ENCODE data around the gene MLST8. TPM values are rescaled to one million over a fixed set of nuclear protein-coding genes. Genes with fewer than 3 reads are reported as not detected.

Gene MLST8, protein sequence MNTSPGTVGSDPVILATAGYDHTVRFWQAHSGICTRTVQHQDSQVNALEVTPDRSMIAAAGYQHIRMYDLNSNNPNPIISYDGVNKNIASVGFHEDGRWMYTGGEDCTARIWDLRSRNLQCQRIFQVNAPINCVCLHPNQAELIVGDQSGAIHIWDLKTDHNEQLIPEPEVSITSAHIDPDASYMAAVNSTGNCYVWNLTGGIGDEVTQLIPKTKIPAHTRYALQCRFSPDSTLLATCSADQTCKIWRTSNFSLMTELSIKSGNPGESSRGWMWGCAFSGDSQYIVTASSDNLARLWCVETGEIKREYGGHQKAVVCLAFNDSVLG
- total RNA-seq = 10 to 100 TPM; 89.5 to 92.3 TPM

DNA sequence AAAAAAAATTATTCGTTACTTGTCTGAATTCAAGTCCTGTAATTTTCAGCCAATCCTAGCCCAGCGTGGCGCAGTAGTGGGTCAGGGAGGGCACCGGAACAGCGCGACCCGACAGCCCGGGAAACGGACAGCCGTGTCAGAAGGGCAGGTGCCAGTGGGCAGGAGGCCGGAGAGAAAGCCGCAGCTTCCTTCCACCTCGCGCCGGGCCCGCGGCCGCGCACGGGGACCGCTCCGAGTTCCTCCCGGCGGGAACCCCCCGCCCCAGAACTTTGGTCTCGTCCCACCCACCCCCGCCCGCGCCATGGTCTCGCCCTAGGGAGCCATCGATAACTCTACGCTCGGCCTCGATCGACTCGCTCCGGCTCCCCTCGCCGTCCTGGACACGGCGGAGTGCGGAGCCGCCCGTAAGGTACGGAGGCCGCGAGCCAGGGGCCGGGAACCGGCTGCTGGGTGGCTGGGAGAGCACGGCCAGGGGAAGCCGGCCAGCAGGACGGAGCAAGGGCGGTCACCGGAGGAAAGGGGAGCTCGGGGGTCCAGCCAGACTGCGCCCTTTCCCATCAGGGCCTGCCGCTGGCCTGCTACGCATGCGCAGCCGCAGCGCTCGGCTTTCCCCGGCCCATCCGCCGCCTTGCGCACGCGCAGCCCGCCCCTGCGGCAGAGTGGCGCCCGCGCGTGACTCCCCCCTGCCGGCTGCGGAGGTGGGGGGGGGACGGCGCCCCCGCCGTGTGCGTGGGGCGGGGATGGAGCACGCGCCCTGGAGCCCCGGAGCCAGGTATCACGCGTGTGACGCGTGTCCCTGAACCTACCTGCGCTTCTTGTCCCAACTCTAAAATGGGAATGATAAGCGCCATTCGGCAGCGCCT is at the start of gene MLST8:
TSS of gene MLST8 (plus strand) at position 351 of the 863 bp plus-strand sequence. CDS start 632 bp downstream, outside the sequence.
- Mint-ChIP-seq H3K4me1 (peaks cover 17% of the 10 kb centered on the region), H3K4me3 (peak within 1 kb of the TSS; percentile 88), H3K27me3 (no peaks in the 10 kb centered on the region), H3K9me3 (no peaks in the 10 kb centered on the region), H3K36me3 (peaks cover 19% of the 10 kb centered on the region), H3K27ac (peak within 1 kb of the TSS; percentile 86)
- DNase-seq = peak; percentile 91

DNA sequence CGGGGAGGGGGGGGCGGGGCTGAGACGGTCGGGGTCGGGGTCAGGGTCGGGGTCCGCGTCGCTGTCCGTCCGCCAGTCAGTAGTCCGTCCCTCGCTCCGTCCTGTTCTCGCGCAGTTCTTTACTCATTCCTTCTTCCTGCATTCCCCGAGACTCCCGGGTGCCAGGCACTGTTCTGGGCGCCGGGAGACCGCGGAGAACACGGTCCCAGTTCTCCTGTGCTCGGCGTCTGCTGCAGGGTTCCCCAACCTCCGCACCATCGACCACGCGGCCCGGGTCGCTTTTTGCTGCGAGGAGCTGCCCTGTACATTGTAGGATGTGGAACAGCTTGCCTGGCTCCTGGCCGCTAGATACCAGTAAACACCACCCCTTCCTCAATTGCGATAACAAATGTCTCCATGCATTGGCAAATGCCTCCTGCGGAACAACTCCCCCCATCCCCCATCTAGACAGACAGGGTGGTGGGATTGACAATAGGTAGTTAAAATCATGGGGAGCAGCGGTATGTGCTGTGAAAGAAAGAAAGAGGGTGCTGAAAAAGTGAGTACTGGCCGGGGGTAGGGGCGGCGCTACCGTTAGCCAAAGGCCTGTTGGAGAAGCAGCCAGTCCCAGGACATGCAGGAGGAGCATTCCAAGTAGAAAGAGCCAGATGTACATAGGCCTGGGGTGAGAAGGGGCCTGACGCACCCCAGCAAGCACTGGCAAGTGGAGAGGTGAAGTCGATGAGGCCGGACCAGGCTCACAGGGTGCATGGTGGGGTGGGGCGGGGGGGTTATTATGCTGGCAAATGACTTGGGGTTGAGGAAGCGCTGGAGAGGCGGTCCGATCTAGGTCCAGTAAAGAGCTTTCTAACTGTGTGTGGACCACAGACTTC is 49.0 kb upstream of the MLST8 start:
- peak overlapping the region; percentile 89 for H3K27ac Mint-ChIP-seq
- DNase-seq = no peak
- no peaks in the 10 kb centered on the region for H3K9me3 Mint-ChIP-seq
- peaks cover 40% of the 10 kb centered on the region for H3K36me3 Mint-ChIP-seq
- peaks cover 35% of the 10 kb centered on the region for H3K4me1 Mint-ChIP-seq
- H3K27me3 Mint-ChIP-seq = peaks cover 11% of the 10 kb centered on the region
- H3K4me3 Mint-ChIP-seq = peak overlapping the region; percentile 96

DNA sequence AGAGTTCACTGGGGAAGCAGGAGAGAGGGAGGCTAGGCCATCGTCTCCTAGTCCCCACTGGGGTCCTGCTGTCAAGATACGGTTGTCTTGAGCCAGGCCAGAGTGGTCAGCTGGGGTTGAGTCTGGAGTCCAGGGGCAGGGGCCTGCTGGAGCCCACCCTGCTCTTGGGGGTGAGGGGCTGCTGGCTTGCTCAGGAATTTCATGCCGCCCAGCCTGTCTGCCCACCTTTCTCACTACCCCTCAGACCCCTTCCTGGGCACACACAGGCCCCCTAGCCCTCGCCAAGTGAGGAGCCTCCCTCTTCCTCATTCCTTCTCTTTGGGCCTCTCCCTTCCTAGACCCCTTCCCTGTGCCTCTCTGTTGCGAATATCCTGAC is 48.4 kb upstream of the MLST8 start:
- Mint-ChIP-seq H3K27me3 (peaks cover 9% of the 10 kb centered on the region), H3K4me1 (peaks cover 29% of the 10 kb centered on the region), H3K4me3 (peak overlapping the region; percentile 96), H3K36me3 (peaks cover 34% of the 10 kb centered on the region), H3K9me3 (no peaks in the 10 kb centered on the region), H3K27ac (peak overlapping the region; percentile 31)
- DNase-seq = no peak

DNA sequence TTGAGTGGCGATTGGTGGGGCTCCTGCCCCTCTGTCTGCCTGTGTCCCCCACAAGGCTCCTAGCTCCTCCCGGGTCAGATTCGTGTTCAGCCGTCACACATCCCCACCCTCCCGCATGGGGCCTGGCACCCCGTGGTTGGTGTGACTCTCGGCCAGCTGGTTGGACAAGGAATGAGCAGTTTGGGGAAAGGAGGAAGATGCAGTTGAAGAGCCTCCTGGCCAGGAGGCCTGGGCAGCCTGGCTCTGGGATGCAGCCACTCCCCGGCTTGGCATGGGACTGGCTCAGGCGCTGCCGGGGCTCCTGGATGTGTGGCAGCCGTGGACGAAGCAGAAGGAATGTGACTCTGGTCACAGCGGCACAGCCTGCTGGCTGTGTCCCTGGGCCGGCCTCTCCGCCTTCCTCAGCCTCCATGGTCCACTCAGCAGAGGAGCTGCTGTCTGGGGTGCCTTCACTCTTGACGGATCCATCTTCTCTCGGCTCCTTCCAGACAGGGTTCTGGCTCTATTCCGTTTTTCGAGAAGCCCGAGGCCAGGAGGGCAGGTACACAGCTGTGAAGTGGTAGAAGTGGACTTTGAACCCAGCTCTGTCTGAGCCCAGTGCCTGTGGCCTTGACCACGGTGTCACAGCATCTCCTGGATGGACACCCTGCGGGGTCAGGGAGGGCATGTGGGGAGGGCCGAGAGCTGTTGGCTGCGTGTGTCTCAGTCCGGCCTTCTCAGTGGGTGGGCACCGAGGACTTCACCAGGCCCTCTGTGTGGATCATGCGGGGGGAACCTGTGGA is 47.6 kb upstream of the MLST8 start:
- DNase-seq = no peak
- Mint-ChIP-seq H3K4me1 (peaks cover 26% of the 10 kb centered on the region), H3K4me3 (peak overlapping the region; percentile 96), H3K36me3 (peaks cover 28% of the 10 kb centered on the region), H3K9me3 (no peaks in the 10 kb centered on the region), H3K27me3 (peaks cover 9% of the 10 kb centered on the region), H3K27ac (peak overlapping the region; percentile 31)

DNA sequence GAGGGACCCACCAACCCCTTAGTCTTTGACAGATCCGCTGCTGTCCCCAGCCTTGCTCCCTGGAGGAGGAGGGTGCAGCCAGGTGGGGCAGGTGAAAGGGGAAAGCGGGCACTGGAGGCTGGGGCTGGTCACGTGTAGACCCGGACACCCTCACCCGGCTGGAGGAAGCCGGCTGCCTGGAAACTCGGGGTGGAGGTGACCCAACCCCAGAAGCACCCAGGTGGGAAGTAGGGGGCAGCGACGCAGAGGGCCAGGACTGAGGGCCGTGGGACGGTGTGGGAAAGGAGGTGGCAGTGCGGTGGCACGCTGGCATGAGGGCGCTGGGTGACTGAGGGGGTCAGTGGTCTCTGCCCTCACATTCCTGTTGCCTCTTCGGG is 47.0 kb upstream of the MLST8 start:
- peaks cover 22% of the 10 kb centered on the region for H3K4me1 Mint-ChIP-seq
- peak overlapping the region; percentile 29 for H3K4me3 Mint-ChIP-seq
- DNase-seq = no peak
- no peaks in the 10 kb centered on the region for H3K9me3 Mint-ChIP-seq
- H3K27ac Mint-ChIP-seq = no peak overlapping the region
- peaks cover 9% of the 10 kb centered on the region for H3K27me3 Mint-ChIP-seq
- peaks cover 24% of the 10 kb centered on the region for H3K36me3 Mint-ChIP-seq

DNA sequence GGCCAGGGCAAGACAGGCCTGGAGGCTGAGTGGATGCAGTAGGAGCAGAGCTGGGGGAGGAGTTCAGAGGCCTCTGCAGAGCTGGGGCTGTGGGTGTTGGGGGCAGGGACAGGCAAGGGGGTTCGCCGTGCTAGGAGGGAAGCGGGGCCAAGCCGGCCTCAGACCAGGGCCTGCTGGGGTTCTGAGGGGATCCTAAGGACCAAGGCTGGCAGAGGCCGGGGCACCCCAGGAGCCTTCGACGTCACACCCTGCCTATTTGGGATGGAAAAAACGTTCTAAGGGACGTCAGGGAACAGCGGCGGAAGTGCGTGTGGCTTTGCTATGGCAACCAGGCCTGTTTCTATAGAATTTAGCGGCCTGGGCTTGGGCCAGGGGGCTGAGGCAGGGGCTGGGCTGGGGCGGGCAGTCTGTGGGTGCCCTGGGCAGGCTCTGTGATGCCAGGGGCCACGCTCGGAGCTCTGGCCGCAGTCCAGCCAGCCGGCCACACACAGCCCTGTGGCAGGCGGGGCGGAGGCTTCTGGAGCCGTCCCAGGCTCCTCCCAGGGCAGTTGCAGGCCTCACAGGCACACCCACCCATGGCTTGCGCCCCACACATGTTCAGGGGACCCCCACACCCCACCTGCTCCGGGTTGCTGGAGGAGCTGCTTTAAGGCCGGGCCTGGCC is 45.9 kb upstream of the MLST8 start:
- Mint-ChIP-seq H3K27ac (no peak overlapping the region), H3K36me3 (peaks cover 14% of the 10 kb centered on the region), H3K4me1 (peaks cover 17% of the 10 kb centered on the region), H3K4me3 (no peak overlapping the region), H3K27me3 (peaks cover 7% of the 10 kb centered on the region), H3K9me3 (no peaks in the 10 kb centered on the region)
- DNase-seq = no peak

DNA sequence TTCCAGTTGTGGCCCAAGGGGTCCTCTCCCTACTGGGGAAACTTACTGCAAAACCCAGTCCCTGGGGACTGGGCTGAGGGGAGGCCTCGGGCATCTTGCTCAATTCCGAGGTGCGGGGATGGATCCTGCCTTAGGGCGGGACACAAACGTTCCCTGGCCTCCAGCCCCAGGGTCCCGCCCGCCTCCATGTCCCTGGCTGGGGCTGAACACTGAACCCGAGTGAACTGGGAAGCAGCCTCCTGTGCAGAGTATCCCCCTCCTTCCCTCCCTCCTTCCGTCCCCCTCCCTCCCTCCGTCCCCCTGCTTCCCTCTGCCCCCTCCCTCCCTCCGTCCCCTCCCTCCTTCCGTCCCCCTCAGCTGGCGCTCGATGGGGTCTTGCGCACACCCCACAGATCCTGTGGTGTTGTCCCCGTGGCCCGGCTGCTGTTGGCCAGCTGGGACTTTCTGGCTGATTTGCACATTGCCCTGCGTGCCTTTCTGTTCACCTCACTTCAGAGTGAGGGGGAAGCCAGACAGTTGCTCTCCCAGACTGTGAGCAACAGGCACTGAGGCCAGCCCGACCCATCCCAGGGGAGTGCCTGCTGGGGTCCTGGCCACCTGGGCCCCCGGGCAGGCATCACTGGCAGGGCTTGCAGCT is 44.2 kb upstream of the MLST8 start:
- Mint-ChIP-seq H3K27ac (no peak overlapping the region), H3K9me3 (no peaks in the 10 kb centered on the region), H3K4me1 (peaks cover 15% of the 10 kb centered on the region), H3K36me3 (peaks cover 8% of the 10 kb centered on the region), H3K27me3 (no peaks in the 10 kb centered on the region), H3K4me3 (no peak overlapping the region)
- DNase-seq = no peak

DNA sequence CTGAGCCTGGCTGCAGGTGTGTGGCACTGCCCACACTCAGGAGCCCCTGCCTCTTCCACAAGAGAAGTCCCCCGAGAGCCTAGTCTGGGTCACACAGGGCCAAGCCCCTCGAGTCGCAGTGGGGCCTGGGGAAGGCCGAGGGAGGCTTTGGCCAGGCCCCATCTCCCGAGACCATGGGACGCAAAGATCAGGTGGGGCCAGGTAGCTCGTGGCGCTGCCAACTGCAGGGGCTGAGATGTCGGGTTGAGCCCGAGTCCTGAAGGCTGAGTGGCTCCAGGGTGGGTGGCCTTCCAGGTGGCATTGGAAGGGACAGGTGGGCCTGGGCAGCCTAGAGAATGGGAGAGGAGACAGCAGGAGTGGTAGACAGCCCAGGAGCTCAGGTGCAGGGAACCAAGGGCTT is 43.3 kb upstream of the MLST8 start:
- no peak for DNase-seq
- peaks cover 9% of the 10 kb centered on the region for H3K36me3 Mint-ChIP-seq
- H3K4me3 Mint-ChIP-seq = no peak overlapping the region
- no peak overlapping the region for H3K27ac Mint-ChIP-seq
- H3K4me1 Mint-ChIP-seq = peaks cover 14% of the 10 kb centered on the region
- no peaks in the 10 kb centered on the region for H3K9me3 Mint-ChIP-seq
- no peaks in the 10 kb centered on the region for H3K27me3 Mint-ChIP-seq

DNA sequence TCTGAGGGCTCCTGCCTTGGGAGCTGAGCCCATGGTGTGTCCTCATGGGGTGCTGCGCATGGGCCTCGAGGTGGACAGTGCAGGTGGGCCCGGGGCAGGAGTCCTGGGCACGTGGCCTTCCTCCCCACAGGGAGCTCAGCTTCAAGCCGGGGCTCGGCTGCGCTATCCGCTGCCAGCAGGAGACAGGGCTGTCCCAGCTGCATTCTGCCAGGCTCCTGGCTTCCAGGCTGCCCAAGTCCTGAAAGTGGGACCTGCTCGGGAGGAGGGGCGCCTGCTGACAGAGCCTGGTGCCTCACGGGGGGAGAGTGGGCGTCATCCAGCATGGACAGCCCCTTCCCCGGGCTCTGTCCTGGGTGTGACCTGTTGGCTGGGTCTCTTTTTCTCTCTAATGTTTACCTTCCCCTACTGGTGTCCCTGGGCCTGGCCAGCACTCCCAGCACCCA is 42.6 kb upstream of the MLST8 start:
- peaks cover 9% of the 10 kb centered on the region for H3K36me3 Mint-ChIP-seq
- no peak overlapping the region for H3K27ac Mint-ChIP-seq
- DNase-seq = no peak
- H3K27me3 Mint-ChIP-seq = no peaks in the 10 kb centered on the region
- no peak overlapping the region for H3K4me3 Mint-ChIP-seq
- no peaks in the 10 kb centered on the region for H3K9me3 Mint-ChIP-seq
- peaks cover 8% of the 10 kb centered on the region for H3K4me1 Mint-ChIP-seq

DNA sequence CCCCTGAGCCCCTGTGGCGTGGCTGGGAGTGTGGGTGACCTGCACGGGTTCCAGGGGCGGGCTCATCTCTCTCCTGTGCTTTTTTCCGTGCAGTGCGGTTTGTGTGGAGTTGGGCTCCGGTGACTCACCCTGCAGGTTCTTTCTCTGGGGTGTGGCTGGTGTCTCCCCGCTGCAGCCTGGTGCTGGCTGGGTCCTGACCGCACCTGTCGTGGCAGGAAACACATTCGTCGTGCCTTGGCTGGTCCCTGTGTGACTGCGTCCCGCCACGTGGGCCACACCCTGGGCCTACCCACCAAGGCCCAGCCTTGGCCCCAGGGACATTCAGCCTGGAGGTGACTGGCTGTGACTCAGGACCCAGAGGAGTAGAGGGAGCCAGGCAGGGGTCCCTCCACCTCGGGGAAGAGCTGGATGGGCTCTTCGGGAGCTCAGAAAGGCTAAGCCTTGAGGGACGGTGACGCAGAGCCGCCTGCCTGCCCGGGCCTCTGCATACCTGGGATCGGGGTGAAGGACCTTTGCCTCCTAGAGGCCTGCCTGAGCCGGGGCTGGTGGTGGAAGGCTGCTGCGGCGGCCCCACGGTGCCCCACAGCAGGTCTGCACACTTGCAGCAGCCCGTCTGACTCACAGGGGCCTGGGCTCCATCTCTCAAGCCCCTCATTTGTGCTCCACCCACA is 41.9 kb upstream of the MLST8 start:
- no peak for DNase-seq
- Mint-ChIP-seq H3K4me3 (no peak overlapping the region), H3K4me1 (peaks cover 3% of the 10 kb centered on the region), H3K9me3 (no peaks in the 10 kb centered on the region), H3K36me3 (peaks cover 9% of the 10 kb centered on the region), H3K27ac (peak overlapping the region; percentile 45), H3K27me3 (no peaks in the 10 kb centered on the region)

DNA sequence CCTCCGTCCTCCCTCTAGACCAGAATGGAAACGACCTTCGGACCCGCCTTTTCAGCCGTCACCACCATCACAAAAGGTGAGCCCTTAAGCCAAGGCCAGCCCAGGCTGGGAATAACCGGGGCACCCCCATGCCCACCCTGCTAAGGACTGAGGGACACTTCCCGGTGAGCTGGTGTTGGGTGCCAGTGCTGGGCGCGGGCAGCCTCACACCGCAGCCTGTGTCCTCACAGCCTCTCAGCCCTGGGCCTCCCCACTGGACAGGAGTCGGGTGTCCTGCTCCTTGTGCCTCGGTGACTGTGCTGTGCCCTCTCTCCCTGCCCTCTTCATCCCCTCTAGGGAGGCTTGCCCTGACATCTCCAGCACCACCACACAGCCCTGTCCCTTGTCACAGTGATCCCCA is 39.4 kb upstream of the MLST8 start:
- no peak overlapping the region for H3K4me3 Mint-ChIP-seq
- no peaks in the 10 kb centered on the region for H3K9me3 Mint-ChIP-seq
- H3K27me3 Mint-ChIP-seq = no peaks in the 10 kb centered on the region
- no peak for DNase-seq
- H3K36me3 Mint-ChIP-seq = peaks cover 9% of the 10 kb centered on the region
- no peaks in the 10 kb centered on the region for H3K4me1 Mint-ChIP-seq
- H3K27ac Mint-ChIP-seq = no peak overlapping the region

DNA sequence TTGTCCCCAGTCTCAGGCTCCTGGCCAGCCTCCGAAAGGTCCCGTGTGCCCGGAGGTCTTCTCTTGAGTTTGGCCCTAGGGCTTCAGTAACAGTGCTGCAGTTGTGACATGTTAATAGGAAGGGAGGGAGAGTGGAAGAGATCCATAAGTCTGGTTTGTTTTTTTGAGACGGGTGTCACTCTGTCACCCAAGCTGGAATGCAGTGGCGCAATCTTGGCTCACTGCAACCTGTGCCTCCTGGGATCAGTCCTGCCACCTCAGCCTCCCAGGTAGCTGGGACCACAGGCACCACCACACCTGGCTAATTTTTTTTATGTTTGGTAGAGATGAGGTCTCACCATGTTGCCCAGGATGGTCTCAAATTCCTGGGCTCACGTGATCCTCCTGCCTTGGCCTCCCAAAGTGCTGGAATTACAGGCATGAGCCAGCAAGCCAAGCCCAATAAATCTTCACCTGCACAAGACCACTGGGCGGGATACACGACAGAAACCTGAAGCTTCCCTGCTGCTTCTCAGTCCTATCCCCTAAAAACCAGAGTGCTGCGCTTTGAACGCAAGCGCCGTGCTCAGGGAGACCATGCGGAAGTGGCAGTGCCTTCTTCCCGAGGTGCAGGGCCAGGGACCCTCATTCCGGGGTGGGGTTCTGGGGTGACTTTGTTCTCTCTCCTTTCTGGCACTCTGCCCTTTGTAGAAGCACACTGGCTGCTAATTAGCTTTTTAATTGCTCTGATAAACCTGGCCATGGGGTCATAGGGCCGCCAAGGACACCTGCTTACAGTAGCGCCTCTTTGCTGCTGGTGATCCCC is 38.8 kb upstream of the MLST8 start:
- H3K4me1 Mint-ChIP-seq = no peaks in the 10 kb centered on the region
- no peak for DNase-seq
- no peak overlapping the region for H3K27ac Mint-ChIP-seq
- no peak overlapping the region for H3K4me3 Mint-ChIP-seq
- H3K27me3 Mint-ChIP-seq = no peaks in the 10 kb centered on the region
- H3K36me3 Mint-ChIP-seq = peaks cover 9% of the 10 kb centered on the region
- H3K9me3 Mint-ChIP-seq = no peaks in the 10 kb centered on the region

Data from activated naive CD8-positive, alpha-beta T cell treated with anti-CD3 and anti-CD28 coated beads for 36 hours (primary cell).